Stimulated activated naive B cell treated with anti-CD40 and anti-IgM and Interleukin-4, amounts not matched to agents 10 μg/mL and 1 μg/mL and 100 μg/mL, for 72 hours (primary cell): ENCODE results near the gene ARHGEF26.

Experiments
- ATAC-seq, 2 donors: fragments of 150-1000 bp; cut with Tn5 transposase; replicated peaks; 2 replicates each; pipeline ENCODE4 v1.10.0; 2021; ENCODE audit warnings: moderate library complexity in 1 of 2
- DNase-seq: peaks from one replicate; pipeline ENCODE4 v3.0.0; 2021
- H3K27ac Mint-ChIP-seq: one replicate; pipeline ENCODE4 v1.8.0; 2022; ENCODE audit warnings: mild to moderate bottlenecking, mixed read lengths
- H3K27me3 Mint-ChIP-seq, 2 donors: one replicate each; pipeline ENCODE4 v1.8.0; 2022; ENCODE audit warnings: mixed read lengths in 2 of 2
- H3K36me3 Mint-ChIP-seq, 2 donors: one replicate each; pipeline ENCODE4 v1.8.0; 2022; ENCODE audit warnings: mixed read lengths in 2 of 2, mild to moderate bottlenecking in 1 of 2
- H3K4me1 Mint-ChIP-seq, 2 donors: one replicate each; pipeline ENCODE4 v1.8.0; 2022; ENCODE audit warnings: mixed read lengths in 2 of 2, mild to moderate bottlenecking in 1 of 2
- H3K4me3 Mint-ChIP-seq, 2 donors: one replicate each; pipeline ENCODE4 v1.8.0; 2022; ENCODE audit warnings: mild to moderate bottlenecking in 2 of 2, mixed read lengths in 2 of 2, moderate library complexity in 1 of 2
- H3K9me3 Mint-ChIP-seq, 2 donors: one replicate each; pipeline ENCODE4 v1.8.0; 2022; ENCODE audit warnings: mixed read lengths in 2 of 2, mild to moderate bottlenecking in 1 of 2

The ARHGEF26 gene

DNA sequence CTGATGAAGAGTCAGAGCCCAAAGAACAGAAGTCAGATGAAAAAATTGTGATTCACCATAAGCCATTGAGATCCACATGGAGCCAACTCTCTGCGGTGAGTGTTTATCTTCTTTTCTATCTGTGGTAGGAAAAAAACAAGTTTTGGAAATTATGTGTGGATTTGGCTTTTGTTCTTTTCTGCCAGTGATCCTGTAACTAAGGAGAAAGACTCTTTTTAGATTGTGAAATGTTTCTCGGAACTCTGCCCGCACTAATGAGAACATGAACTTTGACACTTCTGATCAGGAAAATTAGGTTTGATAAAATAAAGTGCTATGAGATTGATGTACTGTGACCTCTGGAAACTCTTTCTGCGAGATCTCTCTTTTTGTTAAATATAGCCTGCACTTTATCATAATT, 8.4 kb downstream of the ARHGEF26 start:
- ATAC-seq (no peak), DNase-seq (no peak)
- Mint-ChIP-seq H3K9me3 (no peaks in the 10 kb centered on the region), H3K27ac (no peak overlapping the region), H3K27me3 (peaks cover 5 to 12% of the 10 kb centered on the region in 2 donors), H3K4me1 (peaks cover 0 to 3% of the 10 kb centered on the region in 2 donors), H3K4me3 (no peak overlapping the region), H3K36me3 (no peaks in the 10 kb centered on the region)

GRCh38 chr3:154130540-154130939, 9.3 kb downstream of the ARHGEF26 start:
- ATAC-seq: no peak

GRCh38 chr3:154131830-154132229, 10.6 kb downstream of the ARHGEF26 start:
- Mint-ChIP-seq H3K27ac (no peak overlapping the region), H3K9me3 (no peaks in the 10 kb centered on the region), H3K27me3 (peaks cover 0 to 4% of the 10 kb centered on the region in 2 donors), H3K36me3 (no peaks in the 10 kb centered on the region), H3K4me3 (no peak overlapping the region), H3K4me1 (no peaks in the 10 kb centered on the region)
- no peak for ATAC-seq
- DNase-seq: no peak

More at GRCh38 chr3:154130540-154130939, 9.3 kb downstream of the ARHGEF26 start:
- Mint-ChIP-seq H3K27ac (no peak overlapping the region), H3K4me3 (no peak overlapping the region), H3K9me3 (no peaks in the 10 kb centered on the region), H3K27me3 (peaks cover 0 to 7% of the 10 kb centered on the region in 2 donors), H3K4me1 (no peaks in the 10 kb centered on the region), H3K36me3 (no peaks in the 10 kb centered on the region)
- no peak for DNase-seq

DNA sequence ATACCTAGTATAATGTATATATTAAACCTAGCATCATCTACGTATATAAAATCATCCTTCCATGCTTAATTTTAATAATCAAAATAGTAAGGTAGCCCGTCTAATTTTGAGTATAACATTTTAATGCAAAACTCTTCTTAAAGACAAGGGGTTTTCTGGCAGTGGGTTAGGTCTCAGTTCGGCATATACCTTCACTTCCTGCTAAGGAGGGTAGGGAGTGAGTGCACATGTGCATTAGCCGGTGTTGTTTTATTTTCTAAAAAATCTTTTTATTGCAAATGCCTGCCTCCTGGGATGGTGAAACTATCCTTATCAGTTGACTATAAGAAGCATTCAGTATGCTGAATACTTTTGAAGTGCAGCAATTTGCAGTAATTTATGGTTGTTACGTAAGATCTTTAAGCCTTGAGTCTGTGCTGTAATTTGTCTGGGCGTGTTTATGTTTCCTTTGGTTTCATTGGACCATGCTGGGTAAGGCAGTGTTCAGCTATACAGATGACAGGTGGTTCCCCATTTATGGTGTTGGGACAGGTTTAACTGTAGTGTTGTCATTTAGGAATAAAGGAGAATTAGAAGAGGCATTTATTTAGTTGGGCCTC, 11.7 kb downstream of the ARHGEF26 start:
- peaks cover 0 to 4% of the 10 kb centered on the region in 2 donors for H3K27me3 Mint-ChIP-seq
- H3K4me3 Mint-ChIP-seq: no peak overlapping the region
- no peak for ATAC-seq
- DNase-seq: no peak
- no peaks in the 10 kb centered on the region for H3K36me3 Mint-ChIP-seq
- H3K9me3 Mint-ChIP-seq: no peaks in the 10 kb centered on the region
- no peaks in the 10 kb centered on the region for H3K4me1 Mint-ChIP-seq
- no peak overlapping the region for H3K27ac Mint-ChIP-seq

DNA sequence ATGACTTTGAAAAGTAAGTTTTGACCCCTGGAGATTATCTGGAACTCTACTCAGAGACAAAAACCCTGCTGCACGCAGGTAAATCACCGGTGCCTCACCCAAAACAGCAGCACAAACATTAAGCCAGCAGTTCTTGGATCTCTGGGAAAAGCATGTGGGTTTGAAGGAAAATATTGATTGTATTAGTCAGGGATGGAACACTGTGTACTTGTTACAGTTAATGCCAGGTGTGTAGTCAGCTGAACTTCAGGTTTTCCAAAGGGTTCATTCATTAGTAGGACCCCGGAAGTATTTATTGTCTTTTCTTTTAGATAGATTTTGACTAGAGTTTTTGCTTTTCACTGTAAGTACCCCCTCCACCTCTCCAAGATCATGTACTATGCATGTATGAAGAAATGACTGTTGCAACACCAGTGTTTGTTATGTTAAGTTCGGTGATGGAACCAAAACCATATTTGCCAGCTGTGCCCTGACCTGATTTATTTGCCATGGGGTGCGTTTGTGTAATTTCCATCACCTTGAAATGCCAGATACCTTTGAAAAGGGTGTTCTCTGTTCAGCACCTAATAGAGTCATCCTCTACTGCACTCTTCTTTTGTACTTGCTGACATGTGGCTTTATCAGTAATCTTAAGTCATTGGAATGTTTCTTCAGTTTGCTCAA, 14.5 kb downstream of the ARHGEF26 start:
- Mint-ChIP-seq H3K27ac (no peak overlapping the region), H3K9me3 (no peaks in the 10 kb centered on the region), H3K4me1 (no peaks in the 10 kb centered on the region), H3K4me3 (no peak overlapping the region), H3K36me3 (no peaks in the 10 kb centered on the region), H3K27me3 (peaks cover 0 to 7% of the 10 kb centered on the region in 2 donors)
- ATAC-seq (no peak), DNase-seq (no peak)

- DNase-seq: no peak
- no peak overlapping the region for H3K27ac Mint-ChIP-seq
- H3K4me1 Mint-ChIP-seq: no peaks in the 10 kb centered on the region
- H3K4me3 Mint-ChIP-seq: no peak overlapping the region
- no peaks in the 10 kb centered on the region for H3K36me3 Mint-ChIP-seq
- peaks cover 0 to 7% of the 10 kb centered on the region in 2 donors for H3K27me3 Mint-ChIP-seq
- no peaks in the 10 kb centered on the region for H3K9me3 Mint-ChIP-seq
- no peak for ATAC-seq
Observed at GRCh38 chr3:154137036-154137435, 15.8 kb downstream of the ARHGEF26 start.

GRCh38 chr3:154139996-154140436, 18.8 kb downstream of the ARHGEF26 start:
- H3K27me3 Mint-ChIP-seq: peaks cover 0 to 7% of the 10 kb centered on the region in 2 donors
- H3K36me3 Mint-ChIP-seq: no peaks in the 10 kb centered on the region
- no peaks in the 10 kb centered on the region for H3K9me3 Mint-ChIP-seq
- H3K27ac Mint-ChIP-seq: no peak overlapping the region
- no peaks in the 10 kb centered on the region for H3K4me1 Mint-ChIP-seq
- no peak overlapping the region for H3K4me3 Mint-ChIP-seq
- no peak for ATAC-seq
- no peak for DNase-seq

GRCh38 chr3:154142608-154143007, 21.4 kb downstream of the ARHGEF26 start:
- Mint-ChIP-seq H3K4me1 (no peaks in the 10 kb centered on the region), H3K27me3 (peaks cover 0 to 7% of the 10 kb centered on the region in 2 donors), H3K4me3 (no peak overlapping the region), H3K36me3 (no peaks in the 10 kb centered on the region), H3K27ac (no peak overlapping the region), H3K9me3 (no peaks in the 10 kb centered on the region)
- DNase-seq: no peak
- no peak for ATAC-seq

DNA sequence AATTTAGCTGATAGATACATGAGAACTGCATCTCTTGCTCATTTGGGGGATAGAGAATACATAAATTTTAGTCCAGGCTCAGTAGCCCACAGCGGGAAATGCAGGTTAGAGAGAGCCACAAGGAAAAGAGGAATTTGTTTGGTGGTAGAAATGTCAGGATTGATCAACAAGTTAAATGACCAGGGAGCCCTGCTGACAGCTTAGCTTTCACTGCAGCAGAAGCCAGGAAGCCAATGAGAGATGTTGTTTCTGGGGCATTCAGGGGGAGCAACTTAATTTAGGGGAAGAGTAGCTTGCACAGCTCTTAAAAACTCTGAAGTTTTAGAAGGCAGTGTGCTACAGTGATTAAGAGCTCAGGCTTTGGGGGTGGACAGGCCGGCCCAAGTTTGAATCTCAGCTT, 22.7 kb downstream of the ARHGEF26 start:
- no peak for ATAC-seq
- Mint-ChIP-seq H3K27me3 (peaks cover 0 to 4% of the 10 kb centered on the region in 2 donors), H3K4me3 (no peak overlapping the region), H3K4me1 (no peaks in the 10 kb centered on the region), H3K9me3 (no peaks in the 10 kb centered on the region), H3K27ac (no peak overlapping the region), H3K36me3 (no peaks in the 10 kb centered on the region)
- no peak for DNase-seq

DNA sequence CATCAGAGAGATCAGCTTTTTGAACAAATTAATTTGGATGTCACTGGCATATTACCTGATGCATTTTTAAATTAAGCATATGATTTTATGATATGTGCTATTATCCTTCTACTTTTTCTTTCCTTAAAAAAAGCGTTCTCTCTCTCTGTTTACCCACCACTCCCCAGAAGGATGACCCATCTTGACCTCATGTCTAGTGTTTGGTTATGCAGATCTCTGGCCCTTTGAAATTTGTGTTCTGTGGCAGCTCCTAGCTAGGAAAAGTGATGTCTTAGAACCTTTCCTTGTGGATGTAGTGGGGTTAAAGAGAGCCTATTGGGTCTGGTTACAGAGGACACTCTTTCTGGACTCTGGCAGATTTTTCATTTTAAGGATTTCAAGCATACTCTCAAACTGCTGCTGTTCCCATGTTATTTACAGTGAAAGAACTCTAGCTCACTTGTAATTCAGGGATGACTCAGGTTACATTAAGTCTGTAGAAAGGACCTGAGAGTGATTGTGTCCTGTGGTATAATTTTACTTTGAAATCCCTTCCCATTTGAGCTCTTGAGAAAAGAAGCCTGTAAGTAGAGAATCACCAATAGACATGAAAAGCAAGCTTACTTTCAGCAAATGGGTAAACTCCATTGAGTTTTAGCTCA, 23.8 kb downstream of the ARHGEF26 start:
- ATAC-seq (no peak), DNase-seq (no peak)
- no peaks in the 10 kb centered on the region for H3K4me1 Mint-ChIP-seq
- H3K4me3 Mint-ChIP-seq: no peak overlapping the region
- no peak overlapping the region for H3K27ac Mint-ChIP-seq
- no peaks in the 10 kb centered on the region for H3K9me3 Mint-ChIP-seq
- no peaks in the 10 kb centered on the region for H3K27me3 Mint-ChIP-seq
- H3K36me3 Mint-ChIP-seq: no peaks in the 10 kb centered on the region

DNA sequence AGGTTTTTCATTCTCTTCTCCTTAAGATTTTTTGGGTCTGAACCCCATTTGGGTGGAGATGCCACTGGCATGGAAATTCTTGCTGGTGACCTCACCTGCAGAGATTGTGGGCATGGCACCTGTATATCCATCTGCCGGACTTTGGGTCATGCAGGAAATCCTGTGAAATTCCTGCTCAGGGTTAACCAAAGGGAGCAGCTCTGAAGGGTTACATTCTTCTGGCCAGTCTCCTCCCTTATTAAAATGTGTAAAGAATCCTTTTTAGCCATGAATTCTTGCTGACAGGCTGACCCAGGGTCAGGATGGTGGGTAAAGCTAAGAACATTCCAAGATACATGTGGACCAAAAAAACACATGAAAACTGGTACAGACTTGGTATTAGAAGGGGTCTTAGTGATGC, 27.4 kb downstream of the ARHGEF26 start:
- Mint-ChIP-seq H3K27ac (no peak overlapping the region), H3K36me3 (no peaks in the 10 kb centered on the region), H3K4me1 (no peaks in the 10 kb centered on the region), H3K27me3 (peaks cover 0 to 4% of the 10 kb centered on the region in 2 donors), H3K4me3 (no peak overlapping the region), H3K9me3 (no peaks in the 10 kb centered on the region)
- DNase-seq: no peak
- ATAC-seq: no peak

DNA sequence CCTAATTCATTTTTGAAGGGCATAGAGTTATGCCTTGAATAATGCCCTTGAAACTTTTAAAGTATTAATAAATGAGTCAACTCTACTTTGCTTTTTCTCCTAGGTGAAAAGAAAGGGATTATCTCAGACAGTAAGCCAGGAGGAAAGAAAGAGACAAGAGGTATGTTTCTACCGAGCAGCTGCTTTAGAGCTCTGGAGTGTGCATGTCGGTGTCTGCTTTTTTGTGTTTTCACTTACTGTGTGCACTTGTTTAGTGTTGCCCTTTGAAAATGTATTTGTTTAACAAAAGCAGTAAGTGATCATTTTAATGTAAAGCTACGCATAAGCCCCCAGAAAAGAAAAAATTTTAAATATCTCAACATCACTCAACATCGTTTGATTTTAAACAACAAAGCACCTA, 28.1 kb downstream of the ARHGEF26 start:
- Mint-ChIP-seq H3K36me3 (no peaks in the 10 kb centered on the region), H3K27ac (no peak overlapping the region), H3K27me3 (peaks cover 0 to 4% of the 10 kb centered on the region in 2 donors), H3K4me1 (no peaks in the 10 kb centered on the region), H3K4me3 (no peak overlapping the region), H3K9me3 (no peaks in the 10 kb centered on the region)
- DNase-seq (no peak), ATAC-seq (no peak)

GRCh38 chr3:154151969-154152368, 30.8 kb downstream of the ARHGEF26 start:
- Mint-ChIP-seq H3K4me1 (no peaks in the 10 kb centered on the region), H3K4me3 (no peak overlapping the region), H3K36me3 (no peaks in the 10 kb centered on the region), H3K27ac (no peak overlapping the region), H3K9me3 (no peaks in the 10 kb centered on the region), H3K27me3 (peaks cover 0 to 4% of the 10 kb centered on the region in 2 donors)
- ATAC-seq (no peak), DNase-seq (no peak)

DNA sequence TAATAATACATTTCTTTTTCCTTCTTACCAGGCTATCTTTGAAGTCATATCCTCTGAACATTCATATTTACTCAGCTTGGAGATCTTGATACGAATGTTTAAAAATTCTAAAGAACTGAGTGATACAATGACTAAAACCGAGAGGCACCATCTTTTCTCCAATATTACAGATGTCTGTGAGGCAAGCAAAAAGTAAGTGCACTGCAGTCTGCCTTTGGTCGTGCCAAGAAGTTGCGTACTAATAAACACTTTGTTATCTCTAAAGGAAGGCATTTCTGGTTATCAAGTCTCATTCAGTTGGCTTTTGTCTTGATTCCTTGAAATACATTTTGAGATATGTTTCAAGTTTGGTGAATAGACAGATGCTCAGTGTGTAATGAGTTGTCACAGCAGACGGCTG, 31.6 kb downstream of the ARHGEF26 start:
- H3K4me1 Mint-ChIP-seq: no peaks in the 10 kb centered on the region
- DNase-seq (no peak), ATAC-seq (no peak)
- no peak overlapping the region for H3K4me3 Mint-ChIP-seq
- peaks cover 0 to 4% of the 10 kb centered on the region in 2 donors for H3K27me3 Mint-ChIP-seq
- H3K27ac Mint-ChIP-seq: no peak overlapping the region
- no peaks in the 10 kb centered on the region for H3K36me3 Mint-ChIP-seq
- no peaks in the 10 kb centered on the region for H3K9me3 Mint-ChIP-seq

GRCh38 chr3:154156530-154156929, 35.3 kb downstream of the ARHGEF26 start:
- H3K27me3 Mint-ChIP-seq: peaks cover 0 to 4% of the 10 kb centered on the region in 2 donors
- DNase-seq (no peak), ATAC-seq (no peak)
- no peaks in the 10 kb centered on the region for H3K9me3 Mint-ChIP-seq
- H3K27ac Mint-ChIP-seq: no peak overlapping the region
- no peaks in the 10 kb centered on the region for H3K36me3 Mint-ChIP-seq
- H3K4me1 Mint-ChIP-seq: no peaks in the 10 kb centered on the region
- no peak overlapping the region for H3K4me3 Mint-ChIP-seq
